ENCODE data around the gene HAPLN1.

GRCh38 chr5:83767409-83767992, 46.8 kb upstream of the HAPLN1 start:
- TF ChIP-seq TCF12 (IDR thresholded peaks at IDR 0.05; ENCODE audit: low read depth) (no peak), NFIC (IDR thresholded peaks at IDR 0.05) (no peak), TEAD4 (IDR thresholded peaks at IDR 0.05) (no peak), EP300 (IDR thresholded peaks at IDR 0.05; ENCODE audit: borderline replicate concordance) (no peak), ZBTB7A (IDR thresholded peaks at IDR 0.05; ENCODE audit: low read depth) (no peak), MAX (IDR thresholded peaks at IDR 0.05) (no peak), RAD21 (IDR thresholded peaks at IDR 0.05; ENCODE audit: low read depth) (no peak)

Measured in Ishikawa (cell line).